H9 (cell line): ENCODE results near the gene PSMB8. TPM values are rescaled to one million over a fixed set of nuclear protein-coding genes. Genes with fewer than 3 reads are reported as not detected.

ENCODE experiments used
- DNase-seq: peaks from one replicate; pipeline ENCODE4 v3.0.0-alpha.2; 2017
- H2AFZ ChIP-seq: one replicate; pipeline ENCODE4 v1.6.1; 2013; ENCODE audit warnings: mild to moderate bottlenecking, low read length, control low read depth, moderate library complexity
- H2AK5ac ChIP-seq: 2 replicates; pipeline ENCODE4 v1.6.1; 2013; ENCODE audit warnings: low read length, control low read depth, mixed read lengths; ENCODE audit not compliant: insufficient read length
- H2BK120ac ChIP-seq: one replicate; pipeline ENCODE4 v1.6.1; 2013; ENCODE audit warnings: low read depth, mild to moderate bottlenecking, low read length, control low read depth, inconsistent platforms; ENCODE audit not compliant: poor library complexity, severe bottlenecking
- H2BK12ac ChIP-seq: 2 replicates; pipeline ENCODE4 v1.6.1; 2013; ENCODE audit warnings: low read length, control low read depth, mixed read lengths, low read depth; ENCODE audit not compliant: insufficient read length
- H2BK15ac ChIP-seq: 2 replicates; pipeline ENCODE4 v1.6.1; 2013; ENCODE audit warnings: low read depth, low read length, control low read depth
- H2BK20ac ChIP-seq: one replicate; pipeline ENCODE4 v1.6.1; 2013; ENCODE audit warnings: low read depth, mild to moderate bottlenecking, low read length, control low read depth, inconsistent platforms; ENCODE audit not compliant: poor library complexity, severe bottlenecking
- H2BK5ac ChIP-seq: 2 replicates; pipeline ENCODE4 v1.6.1; 2013; ENCODE audit warnings: low read length, control low read depth, mixed read lengths; ENCODE audit not compliant: insufficient read length
- H3K14ac ChIP-seq: 2 replicates; pipeline ENCODE4 v1.6.1; 2013; ENCODE audit warnings: low read length, control low read depth; ENCODE audit not compliant: insufficient read depth
- H3K18ac ChIP-seq: 2 replicates; pipeline ENCODE4 v1.6.1; 2013; ENCODE audit warnings: low read depth, mild to moderate bottlenecking, mixed read lengths, low read length, control low read depth; ENCODE audit not compliant: insufficient read length
- H3K23ac ChIP-seq: 2 replicates; pipeline ENCODE4 v1.6.1; 2013; ENCODE audit warnings: low read length, control low read depth, mixed read lengths, low read depth; ENCODE audit not compliant: insufficient read length
- H3K23me2 ChIP-seq: 2 replicates; pipeline ENCODE4 v1.6.1; 2013; ENCODE audit warnings: low read depth, mild to moderate bottlenecking, mixed read lengths, low read length, control low read depth; ENCODE audit not compliant: insufficient read length, poor library complexity, severe bottlenecking
- H3K27ac ChIP-seq: 2 replicates; pipeline ENCODE4 v1.5.1; 2013; ENCODE audit warnings: low read length, control low read depth, mixed read lengths, low read depth; ENCODE audit not compliant: insufficient read length
- H3K27me3 ChIP-seq: 2 replicates; pipeline ENCODE4 v1.6.1; 2013; ENCODE audit warnings: low read length, control low read depth, inconsistent platforms; ENCODE audit not compliant: insufficient read depth
- H3K4ac ChIP-seq: 2 replicates; pipeline ENCODE4 v1.6.1; 2013; ENCODE audit warnings: low read depth, mild to moderate bottlenecking, control low read depth, inconsistent platforms, low read length, moderate library complexity
- H3K4me1 ChIP-seq: 2 replicates; pipeline ENCODE4 v1.6.1; 2013; ENCODE audit warnings: low read length, control low read depth, inconsistent platforms; ENCODE audit not compliant: insufficient read depth
- H3K4me2 ChIP-seq: 2 replicates; pipeline ENCODE4 v1.6.1; 2013; ENCODE audit warnings: low read length, control low read depth, mixed read lengths; ENCODE audit not compliant: insufficient read length, insufficient read depth
- H3K56ac ChIP-seq: 2 replicates; pipeline ENCODE4 v1.6.1; 2013; ENCODE audit warnings: low read depth, mild to moderate bottlenecking, mixed read lengths, low read length, control low read depth; ENCODE audit not compliant: insufficient read length
- H3K79me1 ChIP-seq: 2 replicates; pipeline ENCODE4 v1.6.1; 2013; ENCODE audit warnings: low read depth, mild to moderate bottlenecking, moderate library complexity, low read length, control low read depth, inconsistent platforms; ENCODE audit not compliant: insufficient read depth, poor library complexity, severe bottlenecking
- H3K79me2 ChIP-seq: 2 replicates; pipeline ENCODE4 v1.6.1; 2013; ENCODE audit warnings: low read length, control low read depth, inconsistent platforms; ENCODE audit not compliant: insufficient read depth
- H3K9ac ChIP-seq: 2 replicates; pipeline ENCODE4 v1.6.1; 2013; ENCODE audit warnings: low read length, control low read depth, mixed read lengths; ENCODE audit not compliant: insufficient read length; ENCODE audit errors: extremely low read depth
- H3K9me3 ChIP-seq: one replicate; pipeline ENCODE4 v1.6.1; 2013; ENCODE audit warnings: low read depth, low read length, inconsistent platforms; ENCODE audit not compliant: control insufficient read depth
- H3T11ph ChIP-seq: one replicate; pipeline ENCODE4 v1.6.1; 2013; ENCODE audit warnings: mild to moderate bottlenecking, low read length, control low read depth, inconsistent platforms
- H4K20me1 ChIP-seq: one replicate; pipeline ENCODE4 v1.6.1; 2013; ENCODE audit not compliant: control insufficient read depth, insufficient read length, insufficient read depth
- H4K5ac ChIP-seq: 2 replicates; pipeline ENCODE4 v1.6.1; 2013; ENCODE audit warnings: low read depth, mild to moderate bottlenecking, mixed read lengths, low read length, control low read depth; ENCODE audit not compliant: insufficient read length
- H4K8ac ChIP-seq: replicated peaks from 2 replicates; pipeline ENCODE4 v1.6.1; 2013; ENCODE audit warnings: low read length, control low read depth, mixed read lengths, low read depth; ENCODE audit not compliant: insufficient read length
- H4K91ac ChIP-seq: 2 replicates; pipeline ENCODE4 v1.6.1; 2013; ENCODE audit warnings: low read depth, mild to moderate bottlenecking, moderate library complexity, mixed read lengths, low read length, control low read depth; ENCODE audit not compliant: insufficient read length
- H3K27ac Mint-ChIP-seq, 3 experiments: 2 replicates in 2 of 3; 3 replicates in 1 of 3; pipeline ENCODE4 v1.8.0; 2020 to 2021; ENCODE audit warnings: mixed read lengths in 3 of 3, mild to moderate bottlenecking in 1 of 3, moderate library complexity in 1 of 3
- H3K27me3 Mint-ChIP-seq: 2 replicates; pipeline ENCODE4 v1.8.0; 2021; ENCODE audit warnings: low read depth, mild to moderate bottlenecking, moderate library complexity, mixed read lengths
- H3K36me3 Mint-ChIP-seq, 3 experiments: 2 replicates in 2 of 3; 3 replicates in 1 of 3; pipeline ENCODE4 v1.8.0; 2020 to 2021; ENCODE audit warnings: low read depth in 3 of 3, mixed read lengths in 3 of 3; ENCODE audit not compliant: insufficient read depth in 1 of 3
- H3K4me1 Mint-ChIP-seq, 2 experiments: 2 replicates each; pipeline ENCODE4 v1.8.0; 2020; ENCODE audit warnings: mixed read lengths in 2 of 2
- H3K4me3 Mint-ChIP-seq, 2 experiments: 2 replicates in 1 of 2; 3 replicates in 1 of 2; pipeline ENCODE4 v1.8.0; 2020 to 2021; ENCODE audit warnings: mild to moderate bottlenecking in 2 of 2, mixed read lengths in 2 of 2, moderate library complexity in 1 of 2
- H3K9me3 Mint-ChIP-seq, 2 experiments: 2 replicates in 1 of 2; 3 replicates in 1 of 2; pipeline ENCODE4 v1.8.0; 2020; ENCODE audit warnings: mild to moderate bottlenecking in 2 of 2, mixed read lengths in 2 of 2, moderate library complexity in 1 of 2
- CTCF ChIP-seq: fragments of 200-600 bp; sonication (generic); conservative IDR thresholded peaks from 3 replicates; pipeline ENCODE4 v1.8.0; 2021; ENCODE audit warnings: antibody characterized with exemption, mild to moderate bottlenecking
- WGBS: extraction: QIAGEN DNeasy Blood & Tissue Kit; methylation state at CpG from one replicate; pipeline ENCODE4 v1.1.7; 2013; ENCODE audit warnings: missing lambda C conversion rate, low lambda C conversion rate, mixed read lengths; ENCODE audit not compliant: insufficient read length; ENCODE audit errors: extremely low coverage; 5-methylcytosine and 5-hydroxymethylcytosine counted together
- total RNA-seq: library from RNA; stranded (reverse); gene quantifications from 2 replicates; pipeline ENCODE4 v1.2.1, GENCODE V29; 2021

The PSMB8 gene
- total RNA-seq, 1 experiment from 2014 or later, result 19.1 TPM

GRCh38 chr6:32799168-32799567, 44.7 kb downstream of the PSMB8 start:
- Histone ChIP-seq H3K14ac (no peak overlapping the region), H3K18ac (no peak overlapping the region), H3K4me1 (no peaks in the 10 kb centered on the region), H3K79me1 (no peaks in the 10 kb centered on the region), H3K4me2 (no peak overlapping the region), H2BK120ac (no peak overlapping the region), H3K4ac (no peak overlapping the region), H3K9ac (no peak overlapping the region), H4K20me1 (no peaks in the 10 kb centered on the region), H3K23me2 (no peaks in the 10 kb centered on the region), H3K23ac (no peak overlapping the region), H3K56ac (no peak overlapping the region), H3K79me2 (no peaks in the 10 kb centered on the region), H4K5ac (no peak overlapping the region), H2BK5ac (no peak overlapping the region), H4K8ac (no peak overlapping the region), H2AK5ac (no peak overlapping the region), H3K27me3 (no peaks in the 10 kb centered on the region), H2BK12ac (no peak overlapping the region), H2BK15ac (no peak overlapping the region), H2BK20ac (no peak overlapping the region), H3K9me3 (no peaks in the 10 kb centered on the region), H2AFZ (no peak overlapping the region), H4K91ac (no peak overlapping the region), H3T11ph (no peak overlapping the region), H3K27ac (no peak overlapping the region)
- no CpG with 5 or more reads among the region's 3 CpGs for WGBS
- peaks cover 0 to 6% (median 0%) of the 10 kb centered on the region in 3 experiments; a peak in 2 of 7 replicates for H3K36me3 Mint-ChIP-seq
- no peak overlapping the region for H3K4me3 Mint-ChIP-seq
- DNase-seq, result no peak
- peaks cover 8 to 10% of the 10 kb centered on the region in 2 experiments for H3K4me1 Mint-ChIP-seq
- TF ChIP-seq CTCF, result no peak
- peaks cover 8 to 9% of the 10 kb centered on the region in 2 experiments for H3K9me3 Mint-ChIP-seq
- H3K27ac Mint-ChIP-seq, result no peak overlapping the region
- peaks cover 40% of the 10 kb centered on the region for H3K27me3 Mint-ChIP-seq
